ENCODE data around the gene MORN3.

DNA sequence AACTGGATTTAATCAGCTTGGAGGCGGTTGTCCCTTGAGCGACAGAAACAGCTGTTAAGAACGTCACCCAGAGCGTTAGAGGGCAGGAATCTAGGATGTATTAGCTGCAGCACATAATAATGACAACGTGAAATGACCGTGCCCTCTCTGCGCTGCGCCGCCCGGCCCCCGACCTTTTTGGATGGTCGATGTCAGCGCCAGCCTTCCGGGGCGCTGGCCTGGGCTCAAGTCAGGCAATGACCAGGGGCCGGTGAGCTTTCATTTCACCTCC lies 42.7 kb upstream of the MORN3 start:
- no peak for TF ChIP-seq POLR2AphosphoS5 (IDR thresholded peaks at IDR 0.05; ENCODE audit: low read depth, low read length)
- no peak for TF ChIP-seq POLR2A (IDR thresholded peaks at IDR 0.05; ENCODE audit: low read depth, low read length)
- TF ChIP-seq TAF1 (IDR thresholded peaks at IDR 0.05; ENCODE audit: borderline replicate concordance, low read depth, low read length), result no peak

All from GM12892 (cell line).